IMR-90 (cell line): Measurements from ENCODE around the gene SAMD10. TPM values are rescaled to one million over a fixed set of nuclear protein-coding genes. Genes with fewer than 3 reads are reported as not detected.

ENCODE experiments used
- ATAC-seq: fragments of 200-7000 bp; cut with Tn5 transposase; 2 replicates; pipeline ENCODE4 v1.9.1; 2020; ENCODE audit warnings: low read depth, mild to moderate bottlenecking, moderate library complexity
- BruUV-seq: library from RNA; stranded (reverse); fragments of 400-500 nt; replicated peaks from 2 replicates; lab custom pipeline; 2021; lab: Mats Ljungman, UMichigan
- CTCF ChIA-PET: fragments of 300-600 bp; formaldehyde crosslinking; extraction: SDS; loops from one replicate; lab custom pipeline; 2021; ENCODE audit warnings: antibody characterized with exemption; lab: Yijun Ruan, JAX
- POLR2A ChIA-PET: fragments of 300-600 bp; sonication (Branson Sonifier 250); formaldehyde crosslinking; loops from one replicate; lab custom pipeline; 2022; ENCODE audit warnings: antibody characterized with exemption; ENCODE audit not compliant: unreplicated experiment; lab: Charles Lee
- DNase-seq: peaks from one replicate; pipeline ENCODE4 v3.0.0; 2013
- H2AFZ ChIP-seq: replicated peaks from 2 replicates; pipeline ENCODE3; 2013; ENCODE audit warnings: low read length, mild to moderate bottlenecking; ENCODE audit not compliant: poor library complexity
- H2AK5ac ChIP-seq: 2 replicates; pipeline ENCODE4 v1.6.1; 2013; ENCODE audit warnings: low read depth, low read length, inconsistent platforms
- H2AK9ac ChIP-seq: replicated peaks from 2 replicates; pipeline ENCODE3; 2013; ENCODE audit warnings: mild to moderate bottlenecking, low read depth, low read length, moderate library complexity; ENCODE audit not compliant: poor library complexity
- H2BK120ac ChIP-seq: 2 replicates; pipeline ENCODE4 v1.6.1; 2013; ENCODE audit warnings: low read depth, low read length, inconsistent platforms
- H2BK15ac ChIP-seq: 3 replicates; pipeline ENCODE4 v1.6.1; 2013; ENCODE audit warnings: low read depth, low read length, inconsistent platforms
- H2BK20ac ChIP-seq: 2 replicates; pipeline ENCODE4 v1.6.1; 2013; ENCODE audit warnings: low read depth, mild to moderate bottlenecking, inconsistent platforms, low read length, moderate library complexity
- H2BK5ac ChIP-seq: 2 replicates; pipeline ENCODE4 v1.6.1; 2013; ENCODE audit warnings: mild to moderate bottlenecking, low read depth, low read length, inconsistent platforms; ENCODE audit not compliant: poor library complexity, severe bottlenecking
- H3K14ac ChIP-seq: replicated peaks from 2 replicates; pipeline ENCODE4 v1.6.1; 2013; ENCODE audit warnings: low read depth, low read length, inconsistent platforms
- H3K18ac ChIP-seq: 2 replicates; pipeline ENCODE4 v1.6.1; 2013; ENCODE audit warnings: low read depth, low read length, control low read depth
- H3K23ac ChIP-seq: 2 replicates; pipeline ENCODE4 v1.6.1; 2013; ENCODE audit warnings: low read depth, low read length, inconsistent platforms
- H3K27ac ChIP-seq: 2 replicates; pipeline ENCODE4 v1.5.1; 2013; ENCODE audit warnings: mild to moderate bottlenecking, control low read depth, low read length; ENCODE audit not compliant: insufficient read depth
- H3K27me3 ChIP-seq: 2 replicates; pipeline ENCODE4 v1.6.1; 2013; ENCODE audit warnings: low read length; ENCODE audit not compliant: control insufficient read depth, insufficient read depth
- H3K36me3 ChIP-seq: 2 replicates; pipeline ENCODE4 v1.6.1; 2013; ENCODE audit warnings: low read length, mixed read lengths; ENCODE audit not compliant: control insufficient read depth, insufficient read depth
- H3K4ac ChIP-seq: 2 replicates; pipeline ENCODE4 v1.6.1; 2013; ENCODE audit warnings: low read depth, low read length, inconsistent platforms
- H3K4me1 ChIP-seq: 2 replicates; pipeline ENCODE4 v1.6.1; 2013; ENCODE audit warnings: low read length, mixed read lengths; ENCODE audit not compliant: control insufficient read depth, insufficient read depth
- H3K4me2 ChIP-seq: 2 replicates; pipeline ENCODE4 v1.6.1; 2013; ENCODE audit warnings: low read depth, mild to moderate bottlenecking, control low read depth, low read length, moderate library complexity
- H3K4me3 ChIP-seq: 2 replicates; pipeline ENCODE4 v1.5.1; 2013; ENCODE audit warnings: low read depth, mild to moderate bottlenecking, control low read depth, low read length, moderate library complexity; ENCODE audit not compliant: insufficient read depth
- H3K56ac ChIP-seq: 2 replicates; pipeline ENCODE4 v1.6.1; 2013; ENCODE audit warnings: low read length, inconsistent platforms; ENCODE audit not compliant: insufficient read depth; ENCODE audit errors: extremely low read depth
- H3K79me1 ChIP-seq, 2 experiments: 2 replicates each; pipeline ENCODE4 v1.6.1; 2013; ENCODE audit warnings: low read length in 2 of 2, inconsistent platforms in 1 of 2, low read depth in 1 of 2
- H3K9ac ChIP-seq: 2 replicates; pipeline ENCODE4 v1.6.1; 2013; ENCODE audit warnings: low read depth, low read length, control low read depth
- H3K9me1 ChIP-seq: 2 replicates; pipeline ENCODE4 v1.6.1; 2013; ENCODE audit warnings: low read length, inconsistent platforms; ENCODE audit not compliant: insufficient read depth
- H3K9me3 ChIP-seq: 2 replicates; pipeline ENCODE4 v1.6.1; 2013; ENCODE audit warnings: low read length; ENCODE audit not compliant: control insufficient read depth, insufficient read depth
- H4K20me1 ChIP-seq: 2 replicates; pipeline ENCODE4 v1.6.1; 2013; ENCODE audit warnings: low read length, inconsistent platforms; ENCODE audit not compliant: insufficient read depth
- H4K5ac ChIP-seq: 2 replicates; pipeline ENCODE4 v1.6.1; 2013; ENCODE audit warnings: mild to moderate bottlenecking, low read depth, low read length, control low read depth
- H4K8ac ChIP-seq, 2 experiments: 2 replicates each; pipeline ENCODE4 v1.6.1; 2013; ENCODE audit warnings: low read depth in 2 of 2, low read length in 2 of 2, control low read depth in 1 of 2, inconsistent platforms in 1 of 2
- H4K91ac ChIP-seq: 2 replicates; pipeline ENCODE4 v1.6.1; 2013; ENCODE audit warnings: low read depth, low read length, inconsistent platforms; ENCODE audit not compliant: insufficient read depth
- BHLHE40 ChIP-seq: fragments of 150-350 bp; IDR thresholded peaks from 2 replicates; pipeline ENCODE4 v1.6.1; 2016; ENCODE audit warnings: mild to moderate bottlenecking, low read depth, low read length
- CEBPB ChIP-seq: IDR thresholded peaks from 2 replicates; pipeline ENCODE4 v1.6.1; 2012; ENCODE audit warnings: low read depth, low read length, improper control_type of control experiment
- CHD1 ChIP-seq: IDR thresholded peaks from 2 replicates; pipeline ENCODE4 v1.6.1; 2012; ENCODE audit warnings: low read depth, low read length, improper control_type of control experiment
- CTCF ChIP-seq: conservative IDR thresholded peaks from 2 replicates; pipeline ENCODE4 v1.5.1; 2012; ENCODE audit warnings: mild to moderate bottlenecking, low read depth, low read length, improper control_type of control experiment
- ELK1 ChIP-seq: fragments of 150-350 bp; IDR thresholded peaks from 2 replicates; pipeline ENCODE4 v1.6.1; 2016; ENCODE audit warnings: low read depth, mild to moderate bottlenecking, low read length, moderate library complexity, borderline replicate concordance
- FOS ChIP-seq: fragments of 150-350 bp; IDR thresholded peaks from 2 replicates; pipeline ENCODE4 v1.6.1; 2016; ENCODE audit warnings: low read depth, low read length
- MAFK ChIP-seq: IDR thresholded peaks from 2 replicates; pipeline ENCODE4 v1.6.1; 2012; ENCODE audit warnings: low read depth, low read length, improper control_type of control experiment
- MAZ ChIP-seq: IDR thresholded peaks from 2 replicates; pipeline ENCODE4 v1.6.1; 2012; ENCODE audit warnings: low read depth, mild to moderate bottlenecking, low read length, improper control_type of control experiment, moderate library complexity, borderline replicate concordance
- MXI1 ChIP-seq: IDR thresholded peaks from 2 replicates; pipeline ENCODE4 v1.6.1; 2012; ENCODE audit warnings: low read depth, mild to moderate bottlenecking, low read length, moderate library complexity, borderline replicate concordance
- NFE2L2 ChIP-seq: fragments of 150-350 bp; IDR thresholded peaks from 2 replicates; pipeline ENCODE4 v1.6.1; 2016; ENCODE audit warnings: low read depth, mild to moderate bottlenecking, low read length
- POLR2A ChIP-seq: IDR thresholded peaks from 2 replicates; pipeline ENCODE4 v1.6.1; 2012; ENCODE audit warnings: mild to moderate bottlenecking, low read depth, low read length
- RAD21 ChIP-seq: IDR thresholded peaks from 2 replicates; pipeline ENCODE4 v1.6.1; 2012; ENCODE audit warnings: low read length, improper control_type of control experiment
- RCOR1 ChIP-seq: IDR thresholded peaks from 2 replicates; pipeline ENCODE4 v1.6.1; 2012; ENCODE audit warnings: mild to moderate bottlenecking, low read length, improper control_type of control experiment; ENCODE audit not compliant: insufficient replicate concordance
- RFX5 ChIP-seq: IDR thresholded peaks from 2 replicates; pipeline ENCODE4 v1.8.0; 2012; ENCODE audit warnings: low read depth, mild to moderate bottlenecking, low read length, moderate library complexity
- SMC3 ChIP-seq: fragments of 150-350 bp; IDR thresholded peaks from 2 replicates; pipeline ENCODE4 v1.6.1; 2016; ENCODE audit warnings: low read depth, mild to moderate bottlenecking, antibody characterized with exemption, low read length, moderate library complexity
- USF2 ChIP-seq: fragments of 150-350 bp; IDR thresholded peaks from 2 replicates; pipeline ENCODE4 v1.6.1; 2017; ENCODE audit warnings: mild to moderate bottlenecking, antibody characterized with exemption, low read length, low read depth
- WGBS, 2 experiments: methylation state at CpG; one replicate each; pipeline versions ENCODE4 v1.1.5 to v1.1.7; 2013; ENCODE audit warnings: missing lambda C conversion rate in 2 of 2; ENCODE audit not compliant: insufficient read length in 1 of 2; ENCODE audit errors: extremely low coverage in 2 of 2; 5-methylcytosine and 5-hydroxymethylcytosine counted together
- dilution Hi-C: fragments of 300-500 bp; cut with HindIII; formaldehyde crosslinking; loops from one replicate; pipeline ENCODE4 v1.14.3; 2018; ENCODE audit warnings: low sequenced_read_pairs; ENCODE audit not compliant: unreplicated experiment
- in situ Hi-C: fragments of 300-500 bp; cut with MboI; formaldehyde crosslinking; loops from 3 replicates; pipeline ENCODE4 v1.14.3; 2019; ENCODE audit warnings: low sequenced_read_pairs, inconsistent platforms, mixed read lengths
- intact Hi-C: fragments of 100-400 bp; cut with micrococcal nuclease; formaldehyde crosslinking; loops from 2 replicates; pipeline ENCODE4 v1.10.0; 2022
- polyA plus RNA-seq, 3 experiments: library from polyadenylated mRNA; depleted of rRNA; stranded (reverse); fragments of >200 nt; gene quantifications; 2 replicates each; pipeline ENCODE4 v1.2.3, GENCODE V29; 2012; ENCODE audit warnings: low replicate concordance in 1 of 3
- total RNA-seq: library from RNA; depleted of rRNA; stranded (reverse); fragments of >200 nt; gene quantifications from 2 replicates; pipeline ENCODE4 v1.2.3, GENCODE V29; 2012

SAMD10 gene
- total and polyA plus RNA-seq, 2 of the 4 experiments (the other 2 are of a cell fraction) = 0.54 to 4.1 TPM

GRCh38 chr20:63959699-63960075, 19.8 kb downstream of the SAMD10 start:
- in situ Hi-C loops (no loop called here), intact Hi-C loops (loop anchor here (5.0 kb wide), 1 partner anchor 422 kb away; the partner anchor contains the start of gene PTK6), dilution Hi-C loops (no loop called here)
- ChIA-PET CTCF (no interaction called here), POLR2A (no interaction called here)
- H3K79me1 ChIP-seq = peaks cover 0 to 14% of the 10 kb centered on the region in 2 experiments; a peak in 3 of 4 replicates
- no peak overlapping the region for H2AK9ac ChIP-seq
- H3K4ac ChIP-seq = no peak overlapping the region
- H2AFZ ChIP-seq = no peak overlapping the region
- no peaks in the 10 kb centered on the region for H3K9me3 ChIP-seq
- H2BK15ac ChIP-seq = no peak overlapping the region
- H3K27ac ChIP-seq = no peak overlapping the region
- no peak overlapping the region for H3K9ac ChIP-seq
- no peak overlapping the region for H2AK5ac ChIP-seq
- TF ChIP-seq CTCF = no peak
- no peak for TF ChIP-seq MAFK
- TF ChIP-seq RCOR1 = no peak
- TF ChIP-seq FOS = no peak
- no peak for TF ChIP-seq POLR2A
- no peak for TF ChIP-seq ELK1
- no peak for TF ChIP-seq RAD21
- TF ChIP-seq CEBPB = no peak
- no peak for TF ChIP-seq CHD1
- no peak for TF ChIP-seq MXI1
- no peak for TF ChIP-seq BHLHE40
- TF ChIP-seq RFX5 = no peak
- no peak for TF ChIP-seq SMC3
- no peak for TF ChIP-seq USF2
- no peak for TF ChIP-seq MAZ
- no peak for TF ChIP-seq NFE2L2
- H3K23ac ChIP-seq = no peak overlapping the region
- no peak for ATAC-seq
- DNase-seq = no peak
- peaks cover 2% of the 10 kb centered on the region; the same call in 1 of the 2 replicates for H3K9me1 ChIP-seq
- H3K4me1 ChIP-seq = peaks cover 5% of the 10 kb centered on the region; the same call in 1 of the 2 replicates
- H2BK120ac ChIP-seq = no peak overlapping the region
- no peak overlapping the region for H3K18ac ChIP-seq
- no peak overlapping the region for H4K5ac ChIP-seq
- H3K4me2 ChIP-seq = no peak overlapping the region
- H4K91ac ChIP-seq = no peak overlapping the region
- no peak overlapping the region for H3K56ac ChIP-seq
- no peak overlapping the region for H2BK5ac ChIP-seq
- 98% methylated on average over 9 of the region's 17 CpGs; no CpG with 5 or more reads in 1 of the 2 experiments for WGBS, 2 experiments
- no peaks in the 10 kb centered on the region for H3K27me3 ChIP-seq
- H4K20me1 ChIP-seq = peaks cover 1% of the 10 kb centered on the region
- H3K14ac ChIP-seq = no peak overlapping the region
- peaks cover 48% of the 10 kb centered on the region for H3K36me3 ChIP-seq
- no peak overlapping the region for H2BK20ac ChIP-seq
- no TSS peak for BruUV-seq
- H4K8ac ChIP-seq = no peak overlapping the region
- H3K4me3 ChIP-seq = no peak overlapping the region
